SIG-M5 treated with dmso at 0.1 percent for 504 hours (cell line): ENCODE data around the gene TBPL1.

ENCODE experiments used
- DNase-seq: peaks from one replicate; lab custom pipeline; 2025; ENCODE audit not compliant: unreplicated experiment; lab: John Stamatoyannopoulos, UW

TBPL1 gene

DNA sequence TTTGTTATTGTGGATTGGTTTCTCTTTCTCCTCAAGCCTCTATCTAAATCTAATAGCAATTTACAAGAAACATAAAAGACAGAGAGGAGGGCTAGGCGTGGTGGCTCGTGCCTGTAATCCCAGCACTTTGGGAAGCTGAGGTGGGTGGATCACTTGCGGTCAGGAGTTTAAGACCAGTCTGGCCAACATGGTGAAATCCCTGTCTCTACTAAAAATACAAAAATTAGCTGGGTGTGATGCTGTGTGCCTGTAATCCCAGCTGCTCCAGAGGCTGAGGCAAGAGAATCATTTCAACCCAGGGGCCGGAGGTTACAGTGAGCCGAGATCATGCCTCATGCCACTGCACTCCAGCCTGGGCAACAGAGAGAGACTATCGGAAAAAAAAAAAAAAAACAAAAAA is 52.8 kb downstream of the TBPL1 start:
- DNase-seq: no peak

DNA sequence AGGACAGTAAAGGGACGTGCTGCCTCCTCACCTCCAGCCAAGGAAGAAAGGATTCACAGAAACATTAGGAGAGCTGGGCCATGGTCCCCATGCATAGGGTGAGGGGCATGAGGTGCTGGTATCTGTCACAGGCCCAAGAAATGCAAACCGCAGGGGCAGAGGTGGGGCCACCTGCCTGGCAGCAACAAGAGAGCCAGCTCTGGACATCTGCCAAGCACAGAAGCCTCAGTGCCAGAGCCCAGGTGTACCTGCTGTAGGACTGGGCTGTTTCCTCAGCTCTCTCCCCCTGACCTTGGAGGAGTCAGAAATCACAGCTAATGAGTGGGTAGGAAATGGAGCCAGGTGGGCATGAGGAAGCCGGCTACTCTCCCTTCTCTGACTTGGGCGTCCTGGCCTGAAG is 54.1 kb downstream of the TBPL1 start:
- DNase-seq: no peak

DNA sequence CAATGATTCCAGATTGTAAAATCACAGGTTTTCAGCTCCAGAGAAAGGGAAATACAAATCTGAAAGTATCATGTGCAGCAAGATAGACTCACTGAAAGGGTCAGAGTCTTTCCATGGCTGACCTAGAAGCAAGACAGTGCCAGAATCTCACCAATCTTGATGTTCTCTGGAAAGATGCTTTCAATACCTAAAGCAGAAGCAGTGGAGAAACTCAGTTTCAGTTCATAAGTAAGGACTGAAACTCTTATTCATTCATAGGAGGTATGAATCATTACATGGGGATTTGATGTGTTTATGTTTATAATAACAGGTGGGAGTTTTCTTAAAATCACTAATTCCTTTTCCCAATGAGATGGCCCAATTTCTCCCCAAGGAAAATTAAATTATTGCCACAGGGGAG is 56.9 kb downstream of the TBPL1 start:
- DNase-seq: no peak

DNA sequence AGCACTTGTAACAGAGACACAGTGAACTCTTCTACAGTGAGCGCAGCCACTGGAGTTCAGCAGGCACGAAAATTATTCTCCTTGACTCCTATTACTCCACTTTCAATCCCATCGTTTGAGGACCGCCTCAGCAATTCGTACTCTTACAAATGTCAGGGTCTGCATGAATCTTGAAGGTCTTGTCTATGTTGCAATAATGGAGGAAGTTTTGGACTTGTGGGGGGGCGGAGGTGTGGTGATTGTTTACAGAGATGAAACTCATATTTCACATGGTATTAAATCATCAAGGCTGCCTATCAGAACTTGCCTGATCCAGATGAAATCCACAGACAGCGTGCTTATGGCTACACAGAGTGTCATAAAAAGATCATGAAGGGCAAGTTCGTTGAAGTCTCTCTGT is 57.4 kb downstream of the TBPL1 start:
- no peak for DNase-seq

DNA sequence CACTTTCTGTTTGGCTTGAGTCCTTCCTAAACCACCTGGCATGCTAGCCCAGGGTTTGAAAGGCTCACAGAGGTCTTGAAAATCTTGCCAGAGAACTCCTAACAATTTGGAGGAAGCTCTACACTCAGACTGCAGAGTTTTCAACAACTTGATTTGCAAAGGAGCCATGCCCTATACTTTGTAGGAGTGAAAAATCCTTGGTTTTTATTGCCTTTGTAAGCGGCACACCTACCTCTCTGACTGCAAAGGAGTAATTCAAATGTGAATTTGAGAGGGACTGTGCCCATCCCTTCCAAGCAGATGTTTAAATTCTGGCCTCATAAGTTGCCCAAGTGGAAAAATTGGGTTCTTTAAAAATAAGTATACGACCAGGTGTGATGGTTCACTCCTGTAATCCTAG is 58.0 kb downstream of the TBPL1 start:
- no peak for DNase-seq

DNA sequence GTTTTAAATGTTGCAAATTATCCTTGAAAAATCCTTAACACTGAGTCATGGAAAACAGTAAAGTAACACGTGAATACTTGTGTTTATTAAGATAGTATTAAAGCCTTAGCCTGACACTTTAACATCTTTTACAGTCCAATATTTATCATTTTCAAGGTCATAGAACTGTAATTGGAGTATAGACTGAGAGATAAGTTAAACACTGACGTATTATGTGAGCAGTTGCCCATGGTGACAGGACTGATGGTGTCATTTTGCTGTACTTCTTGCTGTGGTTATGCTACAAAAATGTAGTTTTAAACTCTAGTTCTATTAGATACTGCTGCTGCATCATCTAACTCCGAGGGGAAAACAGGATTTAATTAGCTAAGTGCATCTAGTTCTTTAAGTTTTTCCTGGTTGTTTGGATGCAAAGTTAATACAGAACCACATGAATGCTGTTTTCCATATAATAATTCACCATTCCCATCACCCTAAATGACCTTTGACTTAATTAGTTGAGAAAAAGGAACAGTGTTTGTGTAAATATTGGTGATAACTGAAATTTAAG is 61.6 kb downstream of the TBPL1 start:
- DNase-seq: no peak

DNA sequence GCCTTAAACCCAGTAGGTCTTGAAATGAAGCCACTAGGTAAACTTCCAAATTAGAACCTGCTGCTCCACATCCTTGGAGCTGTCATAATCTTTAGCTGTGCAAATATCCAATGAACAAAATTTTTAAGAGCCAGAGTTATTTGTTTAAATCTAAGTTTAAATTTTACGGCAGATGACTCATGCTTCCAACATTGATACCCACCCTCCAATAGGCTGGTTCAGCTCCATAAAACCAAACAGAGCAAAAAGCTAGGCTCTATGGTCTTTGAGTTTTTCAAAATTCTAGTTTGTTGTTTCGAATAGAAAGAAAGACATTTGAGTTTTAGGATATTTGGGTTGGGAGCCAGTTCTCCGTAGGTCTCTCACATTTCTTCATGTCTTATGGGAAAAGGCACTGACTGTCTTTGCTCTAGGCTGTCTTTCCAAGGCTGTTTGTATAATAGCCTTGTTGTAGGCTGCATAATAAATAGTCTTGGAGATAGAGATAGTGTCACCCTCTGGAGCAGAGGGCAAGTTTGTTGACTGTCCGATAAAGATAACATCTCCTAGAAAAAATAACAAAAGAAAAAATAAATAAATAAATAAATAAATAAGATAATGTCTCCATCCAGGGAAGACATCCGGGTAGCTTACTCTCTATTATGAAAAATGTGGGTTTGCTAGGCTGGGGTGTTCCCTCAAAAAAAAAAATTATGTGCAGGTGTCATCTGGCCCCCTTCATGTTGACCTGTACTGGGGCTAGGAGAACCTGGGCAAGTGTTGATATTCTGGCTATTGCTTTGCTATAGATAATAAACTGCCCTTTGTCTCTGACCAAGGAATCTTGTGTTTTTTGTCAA is 62.9 kb downstream of the TBPL1 start:
- DNase-seq: no peak

DNA sequence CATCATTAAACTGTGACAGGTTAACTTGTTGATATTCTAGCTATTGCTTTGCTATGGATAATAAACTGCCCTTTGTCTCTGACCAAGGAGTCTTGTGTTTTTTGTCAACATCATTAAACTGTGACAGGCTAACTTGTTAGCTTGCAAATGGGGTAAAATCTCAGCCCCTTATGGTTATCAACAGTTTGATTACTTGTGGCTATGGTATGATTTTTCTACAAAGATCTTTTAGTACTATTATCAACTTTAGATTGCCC is 63.5 kb downstream of the TBPL1 start:
- DNase-seq: no peak

DNA sequence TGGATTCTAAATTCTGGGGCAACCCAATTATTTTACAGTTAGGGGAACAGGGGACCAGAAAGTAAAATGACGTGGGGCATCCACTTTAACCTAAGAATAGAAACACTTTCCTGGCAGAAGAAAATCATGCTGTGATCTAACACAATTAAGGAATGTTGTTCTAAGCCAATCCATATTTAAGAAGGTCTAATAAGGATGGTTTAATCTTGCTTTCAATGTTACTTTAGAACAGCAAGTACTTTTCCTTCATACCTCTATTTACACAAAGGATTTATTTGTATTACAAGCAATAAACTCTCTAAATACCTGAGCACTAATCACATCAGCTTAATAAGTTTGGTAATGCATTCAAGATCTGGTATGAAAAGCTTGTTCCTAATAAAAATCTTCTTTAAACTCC is 67.0 kb downstream of the TBPL1 start:
- DNase-seq: no peak

DNA sequence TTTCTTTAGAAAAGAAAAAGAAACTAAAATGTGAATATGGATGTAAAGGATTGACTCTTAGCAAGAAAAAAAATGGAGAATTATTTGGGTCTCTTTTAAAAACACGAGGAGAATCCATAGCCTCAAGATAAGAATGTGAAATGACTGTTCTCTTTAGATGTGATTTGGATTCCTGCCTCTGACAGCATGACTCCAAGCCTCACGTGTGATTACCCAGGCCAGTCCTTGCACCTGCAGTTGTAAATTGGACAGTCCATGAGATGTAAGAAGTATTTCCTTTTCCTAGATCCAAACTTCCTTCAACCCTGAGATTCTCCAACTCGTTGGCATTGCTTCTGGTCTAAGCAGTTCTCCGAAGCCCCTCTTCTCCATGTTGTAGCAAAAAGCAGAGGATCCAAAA is 67.5 kb downstream of the TBPL1 start:
- DNase-seq: no peak

DNA sequence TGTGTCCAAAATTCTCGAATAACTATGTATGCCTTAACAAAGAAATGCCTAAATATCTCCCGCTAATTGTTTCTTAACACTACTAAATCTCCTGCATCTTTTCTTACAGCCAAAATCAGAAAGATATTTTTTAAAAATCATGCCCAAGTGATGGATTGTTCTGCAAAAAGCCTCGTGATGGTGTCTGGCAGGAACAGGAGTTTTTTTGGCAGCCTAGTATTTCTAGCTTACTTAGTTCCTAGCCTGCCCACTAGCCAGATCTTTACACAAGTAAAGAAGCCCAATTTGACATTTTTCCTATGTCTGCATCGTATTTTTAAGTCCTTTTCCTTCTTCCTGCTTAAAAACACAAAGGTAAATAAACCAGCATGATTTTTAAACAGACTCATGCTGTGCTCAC is 67.9 kb downstream of the TBPL1 start:
- no peak for DNase-seq

DNA sequence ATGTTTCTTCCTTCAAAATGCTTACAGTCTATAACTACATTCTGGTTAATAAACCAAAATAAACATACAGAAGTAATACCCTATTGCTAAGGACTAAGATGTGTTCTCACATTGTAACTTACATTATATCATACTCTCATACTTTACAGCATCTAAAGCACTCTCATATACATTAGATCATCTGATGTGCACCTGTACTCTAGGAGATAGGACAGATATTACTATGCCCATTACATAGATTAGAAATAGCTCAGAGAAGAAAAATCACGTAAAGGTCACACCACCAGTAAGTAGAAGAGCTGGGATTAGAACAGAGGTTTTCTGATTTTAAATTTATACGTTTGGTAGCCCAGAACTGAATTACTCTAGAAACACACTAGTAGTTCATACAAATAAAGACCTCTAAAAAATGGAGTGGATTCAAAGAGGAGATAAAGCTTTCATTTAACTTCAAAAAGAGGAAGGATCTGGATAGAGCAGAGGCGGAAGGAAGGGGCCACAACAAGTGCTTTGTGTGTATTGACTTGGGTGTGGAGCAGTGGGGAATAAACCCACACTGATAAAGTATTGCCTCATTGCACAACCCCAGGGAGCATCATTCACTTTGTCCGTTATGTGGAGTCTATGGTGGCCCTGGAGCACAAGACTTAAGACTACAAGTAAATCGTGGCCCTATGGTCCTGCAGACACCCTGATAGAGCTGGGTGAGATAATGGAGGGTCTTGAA is 68.5 kb downstream of the TBPL1 start:
- peak; percentile 83 for DNase-seq

DNA sequence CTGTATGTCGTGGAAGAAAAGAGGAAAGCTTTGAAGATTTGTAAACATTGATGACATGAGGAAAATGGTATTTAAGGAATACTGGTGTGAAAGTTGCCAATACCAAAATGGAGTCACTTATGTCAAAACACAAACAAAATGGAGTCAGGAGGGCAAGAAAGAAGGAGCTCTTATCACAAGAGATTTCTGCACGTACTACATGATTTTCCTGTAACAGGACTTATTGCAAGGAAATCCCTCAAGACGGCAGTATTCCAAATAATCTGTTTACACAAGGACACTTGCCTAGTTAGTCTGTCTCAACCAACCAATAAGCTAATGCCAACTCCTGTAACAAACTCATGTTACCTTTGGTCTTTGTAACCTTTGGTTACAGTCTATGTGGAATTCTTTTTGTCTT is 69.6 kb downstream of the TBPL1 start:
- DNase-seq: no peak

DNA sequence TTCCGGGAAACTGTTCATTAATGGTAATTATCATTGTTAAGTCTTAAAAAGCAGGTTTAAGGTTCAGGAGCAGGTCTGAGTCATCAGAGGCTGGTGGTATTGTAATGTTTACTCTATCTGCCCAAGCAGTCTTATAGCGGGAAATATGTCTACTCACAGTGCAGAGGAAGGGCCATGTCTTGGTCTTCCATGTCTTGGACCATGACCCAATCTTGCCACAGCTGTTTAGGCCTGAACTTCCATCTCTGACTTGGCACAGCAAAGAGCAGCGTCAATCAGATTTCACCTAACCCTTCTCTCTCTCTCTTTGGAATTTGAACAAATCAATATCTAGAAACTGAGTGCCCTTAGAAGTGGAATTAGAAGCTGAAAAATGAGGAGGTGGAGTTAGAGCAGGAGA is 73.6 kb downstream of the TBPL1 start:
- DNase-seq: no peak

DNA sequence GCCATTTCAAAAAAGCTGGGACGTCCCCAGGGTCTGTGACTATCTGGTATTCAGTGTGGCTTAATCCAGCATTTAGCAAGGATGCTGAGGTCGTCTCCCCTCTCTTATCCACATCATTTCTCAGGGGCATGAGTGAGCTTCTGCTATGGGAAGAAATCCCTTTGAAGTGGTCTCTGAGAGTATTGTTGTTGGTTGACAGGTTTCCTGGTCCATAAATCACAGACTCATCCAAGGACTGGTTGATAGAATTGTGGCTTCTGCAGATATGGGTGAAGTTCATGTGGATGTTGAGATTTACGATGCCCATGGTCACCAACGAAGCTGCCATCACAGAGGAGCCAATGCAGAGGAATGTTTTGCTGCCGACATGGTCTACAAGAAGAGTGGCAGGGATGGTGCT is 75.4 kb downstream of the TBPL1 start:
- DNase-seq: no peak

DNA sequence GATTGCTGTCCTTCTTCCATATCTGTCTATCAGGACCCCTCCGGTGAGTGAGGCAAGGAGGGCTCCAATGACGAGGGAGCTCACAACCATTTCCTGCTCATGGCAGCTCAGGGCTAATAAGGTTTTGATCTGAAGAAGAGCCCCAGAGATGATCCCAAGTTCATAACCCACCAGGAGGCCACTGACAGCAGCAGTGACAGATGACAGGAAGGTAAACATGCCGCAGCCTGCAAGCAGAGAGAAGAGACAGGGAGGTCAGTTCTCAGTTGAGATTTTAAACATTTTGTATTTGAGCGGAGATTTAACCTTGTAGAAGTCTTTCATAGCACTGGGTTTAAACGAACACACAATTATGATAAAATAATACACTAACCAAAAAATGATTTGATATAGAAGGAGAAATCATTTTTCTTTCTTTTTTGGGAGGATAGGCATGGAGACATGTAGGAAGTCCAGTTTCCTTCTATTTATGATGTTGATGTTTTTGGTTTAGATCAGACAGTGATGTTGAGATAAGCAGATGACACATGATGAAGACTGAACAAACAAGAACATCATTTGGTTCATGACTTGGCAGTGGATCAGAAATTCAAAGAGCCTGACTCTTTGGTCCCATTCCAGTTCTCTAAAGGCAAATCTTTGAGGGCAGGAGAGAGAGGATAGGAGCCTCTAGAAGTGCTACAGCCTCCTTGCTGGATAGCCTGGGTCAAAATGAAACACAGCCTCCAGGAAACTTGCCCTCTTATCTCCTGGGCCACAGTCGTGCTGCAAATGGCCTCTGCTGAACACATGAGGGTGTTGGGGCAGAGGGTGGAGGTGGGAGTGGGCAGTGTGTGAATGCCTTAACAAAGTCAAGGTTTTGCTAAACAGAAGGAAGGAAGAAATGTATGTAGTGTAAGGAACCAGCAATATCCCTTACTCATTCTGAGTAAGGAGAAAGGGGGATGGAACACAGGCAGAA is 76.8 kb downstream of the TBPL1 start:
- no peak for DNase-seq

DNA sequence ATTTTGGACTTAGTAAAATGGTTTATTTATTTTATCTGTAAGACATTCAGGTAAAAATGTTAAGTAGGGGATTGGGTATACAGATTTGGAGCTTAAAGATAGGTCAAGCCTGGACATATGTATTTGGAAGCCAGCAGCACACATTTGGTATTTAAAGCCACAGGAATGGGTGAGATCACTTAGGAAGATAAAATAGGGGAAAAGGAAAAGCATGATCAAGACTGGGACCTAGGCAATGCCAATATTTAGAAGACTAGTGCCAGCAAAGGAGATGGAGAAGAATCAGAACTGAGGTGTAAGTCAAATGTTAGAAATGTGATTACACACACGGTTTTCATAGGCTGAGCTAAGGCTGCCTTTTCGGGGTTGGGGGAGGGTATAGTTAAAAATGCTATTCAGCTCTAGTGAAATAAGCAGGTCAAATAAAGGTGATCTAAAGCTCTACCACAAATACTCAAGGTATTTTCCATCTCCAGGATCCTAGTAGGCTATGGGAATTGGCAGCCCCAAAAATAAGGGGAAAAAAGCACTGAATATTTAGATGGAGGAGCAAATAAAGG is 78.8 kb downstream of the TBPL1 start:
- DNase-seq: no peak

DNA sequence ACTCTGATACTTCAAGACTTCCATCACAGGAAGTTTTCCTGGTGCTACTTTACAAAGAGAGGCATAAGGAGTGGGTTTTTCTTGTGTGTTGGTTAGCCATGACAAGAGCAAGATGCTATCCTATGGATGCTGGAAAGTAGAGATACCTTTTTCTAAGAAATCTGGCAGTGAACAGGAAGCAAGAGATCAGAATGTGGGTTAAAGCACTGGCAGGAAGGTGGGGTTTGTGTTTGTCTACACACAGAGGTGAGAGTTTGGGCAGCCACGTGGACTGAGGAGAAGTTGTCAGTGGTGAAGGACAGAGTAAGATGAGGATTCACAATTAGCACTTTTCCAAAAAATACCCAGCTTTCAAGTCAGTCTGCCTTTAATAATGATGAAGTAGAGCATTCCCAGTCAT is 81.5 kb downstream of the TBPL1 start:
- no peak for DNase-seq

DNA sequence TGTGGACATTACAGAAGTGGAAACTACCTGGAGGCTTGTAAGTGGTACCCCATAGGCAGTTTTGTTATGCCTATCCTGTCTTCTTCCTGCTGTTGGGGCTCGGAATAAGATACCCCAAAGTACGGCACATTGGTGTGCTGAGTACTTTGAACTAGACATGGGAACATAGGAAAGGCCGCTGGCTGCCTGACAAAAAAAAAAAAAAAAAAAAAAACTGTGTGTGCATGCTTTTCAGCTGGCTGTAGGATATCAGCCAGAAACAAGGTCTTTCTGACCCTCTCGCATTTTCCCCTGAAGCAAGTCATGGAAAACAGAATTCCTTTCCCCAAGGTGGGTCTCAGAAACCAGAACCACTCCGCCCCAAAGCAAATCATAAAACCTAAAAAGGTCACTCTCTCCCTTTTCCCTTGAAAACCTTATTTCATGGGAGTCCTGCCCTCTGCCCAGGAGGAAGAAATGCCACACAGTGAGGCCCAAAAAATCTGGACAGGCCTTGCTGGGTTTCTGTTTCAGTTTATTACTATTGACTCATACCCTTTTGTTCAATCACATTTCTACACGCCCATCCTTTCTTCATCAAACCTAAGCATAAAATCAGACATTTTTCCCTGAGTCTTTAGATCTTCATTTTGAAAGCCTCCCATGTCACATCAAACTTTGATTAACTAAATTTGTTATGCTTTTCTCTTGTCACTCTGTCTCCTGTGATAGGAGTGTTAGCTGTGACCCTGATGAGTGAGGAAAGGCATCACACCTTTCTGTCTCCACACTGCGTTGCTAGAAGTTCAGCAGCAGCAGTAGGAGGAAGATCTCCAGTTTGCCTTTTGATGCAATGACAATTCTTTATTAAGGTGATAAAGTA is 82.2 kb downstream of the TBPL1 start:
- no peak for DNase-seq

DNA sequence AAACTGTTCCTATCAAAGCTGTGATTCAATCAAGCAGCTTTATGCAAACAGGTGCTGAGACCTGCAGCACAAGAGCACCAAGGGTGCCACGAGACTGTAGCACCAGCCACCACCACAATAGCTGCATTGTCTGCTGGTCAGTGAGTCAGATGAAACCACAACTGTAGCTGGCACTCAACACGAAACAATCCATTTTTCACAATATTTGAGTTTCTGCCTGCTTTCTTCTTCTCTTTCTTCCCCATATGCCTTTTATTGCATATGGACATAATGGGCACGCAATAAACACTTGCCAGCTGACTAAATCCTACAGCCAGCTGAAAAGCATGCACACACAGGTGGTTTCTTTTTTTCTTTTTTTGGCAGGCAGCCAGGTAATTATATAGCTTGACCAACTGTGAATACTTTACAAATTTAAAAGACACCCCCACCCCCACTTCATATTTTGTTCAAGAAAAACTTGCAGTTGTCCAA is 82.8 kb downstream of the TBPL1 start:
- DNase-seq: no peak
